OCI-LY3 (cell line): Measurements from ENCODE around the gene SART3.

Experiments used
- CTCF ChIP-seq: fragments of 200-600, 300-600 bp; sonication (generic); IDR thresholded peaks from 2 replicates; pipeline ENCODE4 v1.5.1; 2014; ENCODE audit warnings: antibody characterized with exemption, low read length, low read depth
- EZH2phosphoT487 ChIP-seq: fragments of 200-600 bp; shearing (Covaris generic); IDR thresholded peaks from 2 replicates; pipeline ENCODE4 v1.6.1; 2018; ENCODE audit warnings: antibody characterized with exemption, mixed run types, low read depth

- no peak for TF ChIP-seq CTCF
- TF ChIP-seq EZH2phosphoT487: no peak
Observed at GRCh38 chr12:108586306-108586705, 25.3 kb upstream of the SART3 start.
